ENCODE data around the gene WRNIP1.

DNA sequence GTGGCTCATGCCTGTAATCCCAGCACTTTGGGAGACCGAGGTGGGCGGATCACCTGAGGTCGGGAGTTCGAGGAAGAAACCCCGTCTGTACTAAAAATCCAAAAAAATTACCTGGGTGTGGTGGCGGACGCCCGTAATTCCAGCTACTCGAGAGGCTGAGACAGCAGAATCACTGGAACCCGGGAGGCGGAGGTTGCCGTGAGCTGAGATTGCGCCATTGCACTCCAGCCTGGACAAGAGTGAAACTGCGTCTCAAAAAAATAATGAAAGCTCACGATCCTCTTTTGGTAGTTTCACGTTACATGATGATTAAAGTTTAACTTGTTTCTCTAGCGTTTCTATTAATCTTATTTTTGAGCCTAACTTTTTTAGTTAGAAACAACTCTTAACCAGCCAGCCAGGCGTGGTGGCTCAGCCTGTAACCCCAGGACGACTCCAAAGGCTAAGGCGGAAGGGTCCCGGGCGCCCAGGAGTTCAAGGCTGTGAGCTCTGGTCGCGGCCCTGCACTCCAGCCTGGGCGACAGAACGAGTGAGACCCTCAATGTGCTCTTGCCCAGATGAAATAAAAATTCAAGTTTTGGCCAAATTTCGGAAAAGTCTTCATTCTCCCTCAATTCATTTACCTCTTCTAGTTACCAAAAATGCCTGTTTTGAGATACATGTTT is 1.2 kb upstream of the WRNIP1 start:
- TF ChIP-seq, protein P1, sequence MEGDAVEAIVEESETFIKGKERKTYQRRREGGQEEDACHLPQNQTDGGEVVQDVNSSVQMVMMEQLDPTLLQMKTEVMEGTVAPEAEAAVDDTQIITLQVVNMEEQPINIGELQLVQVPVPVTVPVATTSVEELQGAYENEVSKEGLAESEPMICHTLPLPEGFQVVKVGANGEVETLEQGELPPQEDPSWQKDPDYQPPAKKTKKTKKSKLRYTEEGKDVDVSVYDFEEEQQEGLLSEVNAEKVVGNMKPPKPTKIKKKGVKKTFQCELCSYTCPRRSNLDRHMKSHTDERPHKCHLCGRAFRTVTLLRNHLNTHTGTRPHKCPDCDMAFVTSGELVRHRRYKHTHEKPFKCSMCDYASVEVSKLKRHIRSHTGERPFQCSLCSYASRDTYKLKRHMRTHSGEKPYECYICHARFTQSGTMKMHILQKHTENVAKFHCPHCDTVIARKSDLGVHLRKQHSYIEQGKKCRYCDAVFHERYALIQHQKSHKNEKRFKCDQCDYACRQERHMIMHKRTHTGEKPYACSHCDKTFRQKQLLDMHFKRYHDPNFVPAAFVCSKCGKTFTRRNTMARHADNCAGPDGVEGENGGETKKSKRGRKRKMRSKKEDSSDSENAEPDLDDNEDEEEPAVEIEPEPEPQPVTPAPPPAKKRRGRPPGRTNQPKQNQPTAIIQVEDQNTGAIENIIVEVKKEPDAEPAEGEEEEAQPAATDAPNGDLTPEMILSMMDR (IDR thresholded peaks at IDR 0.05): no peak
- TF ChIP-seq EZH2 (IDR thresholded peaks at IDR 0.05): no peak

Data from neural progenitor cell (in vitro differentiated cells).